DOHH2 (cell line): ENCODE data around the gene C9orf85.

Experiments used
- CTCF ChIP-seq: fragments of 200-600 bp; sonication (generic); IDR thresholded peaks from one replicate; pipeline ENCODE4 v1.5.1; 2014; ENCODE audit warnings: antibody characterized with exemption, mild to moderate bottlenecking, low read depth, low read length; ENCODE audit not compliant: poor library complexity, severe bottlenecking
- EZH2phosphoT487 ChIP-seq: fragments of 200-600 bp; sonication (generic); IDR thresholded peaks from 2 replicates; pipeline ENCODE4 v1.6.1; 2017; ENCODE audit warnings: borderline replicate concordance, mild to moderate bottlenecking, antibody characterized with exemption, low read length, moderate library complexity, mixed read lengths

GRCh38 chr9:71968541-71969090, 57.2 kb downstream of the C9orf85 start:
- TF ChIP-seq CTCF = no peak
- no peak for TF ChIP-seq EZH2phosphoT487
